GM18505 (cell line): ENCODE data around the gene STXBP2.

Experiments used
- ATAC-seq: cut with Tn5 transposase; IDR thresholded peaks from one replicate; pipeline ENCODE4 v1.9.1; 2021; ENCODE audit not compliant: unreplicated experiment
- POLR2A ChIP-seq: IDR thresholded peaks from 4 replicates; pipeline ENCODE4 v1.6.1; 2011; ENCODE audit warnings: borderline replicate concordance; ENCODE audit not compliant: insufficient read depth, insufficient read length; ENCODE audit errors: extremely low read depth

STXBP2 gene

GRCh38 chr19:7636691-7637373 lies at the start of gene STXBP2:
Gene STXBP2, plus strand, starts transcription at chr19:7637110. Its CDS starts 40 bp downstream, at chr19:7637150.
- ATAC-seq = peak; percentile 61
- peak; percentile 90 for TF ChIP-seq POLR2A

- no peak for TF ChIP-seq POLR2A
- ATAC-seq = no peak
Measured at GRCh38 chr19:7589822-7590221, 47.1 kb upstream of the STXBP2 start.

GRCh38 chr19:7590256-7590655 lies 46.7 kb upstream of the STXBP2 start:
- TF ChIP-seq POLR2A = no peak
- ATAC-seq = no peak

- ATAC-seq = peak; percentile 66
- TF ChIP-seq POLR2A = no peak
Measured at GRCh38 chr19:7595466-7596133, 41.3 kb upstream of the STXBP2 start, which contains the start of gene CAMSAP3. Gene CAMSAP3, plus strand, starts transcription at chr19:7595863. Its CDS starts 140 bp downstream, at chr19:7596003.

GRCh38 chr19:7596211-7596937 lies 40.5 kb upstream of the STXBP2 start:
- ATAC-seq = no peak
- TF ChIP-seq POLR2A = no peak

GRCh38 chr19:7597689-7598088 lies 39.2 kb upstream of the STXBP2 start:
- ATAC-seq = no peak
- no peak for TF ChIP-seq POLR2A

- ATAC-seq = no peak
- no peak for TF ChIP-seq POLR2A
Measured at GRCh38 chr19:7598180-7598579, 38.7 kb upstream of the STXBP2 start.

GRCh38 chr19:7600721-7601120 lies 36.2 kb upstream of the STXBP2 start:
- ATAC-seq = no peak
- TF ChIP-seq POLR2A = no peak

GRCh38 chr19:7602240-7602934 lies 34.5 kb upstream of the STXBP2 start:
- ATAC-seq = no peak
- no peak for TF ChIP-seq POLR2A

GRCh38 chr19:7602935-7603497 lies 33.9 kb upstream of the STXBP2 start:
- ATAC-seq = no peak

GRCh38 chr19:7603919-7604318 lies 33.0 kb upstream of the STXBP2 start:
- TF ChIP-seq POLR2A = no peak
- no peak for ATAC-seq

More at GRCh38 chr19:7602935-7603497, 33.9 kb upstream of the STXBP2 start:
- TF ChIP-seq POLR2A = no peak

- ATAC-seq = no peak
- TF ChIP-seq POLR2A = no peak
Measured at GRCh38 chr19:7605490-7606222, 31.3 kb upstream of the STXBP2 start.
